Neural cell (in vitro differentiated cells): Measurements from ENCODE around the gene ERC2. TPM values are rescaled to one million over a fixed set of nuclear protein-coding genes. Genes with fewer than 3 reads are reported as not detected.

Source experiments
- H2AFZ ChIP-seq: fragments of 200-600, 300-800 bp; sonication (generic), shearing (Covaris generic); 2 replicates; pipeline ENCODE4 v1.6.0; 2014; ENCODE audit warnings: low read depth, mild to moderate bottlenecking, antibody characterized with exemption, low read length, moderate library complexity
- H3F3A ChIP-seq: fragments of 200-600 bp; shearing (Covaris generic); 2 replicates; pipeline ENCODE4 v1.6.1; 2016; ENCODE audit warnings: mild to moderate bottlenecking, moderate library complexity, mixed read lengths, antibody characterized with exemption, low read length; ENCODE audit not compliant: insufficient read depth, poor library complexity, severe bottlenecking
- H3K27ac ChIP-seq: fragments of 200-600, 300-800 bp; sonication (generic), shearing (Covaris generic); 2 replicates; pipeline ENCODE4 v1.5.1; 2014; ENCODE audit warnings: mild to moderate bottlenecking, low read length, moderate library complexity
- H3K27me3 ChIP-seq: fragments of 300-800, 200-600 bp; sonication (generic), shearing (Covaris generic); 2 replicates; pipeline ENCODE4 v1.6.0; 2014; ENCODE audit warnings: mild to moderate bottlenecking, low read depth, low read length, moderate library complexity; ENCODE audit not compliant: insufficient read depth
- H3K36me3 ChIP-seq: fragments of 300-800, 200-600 bp; sonication (generic), shearing (Covaris generic); 2 replicates; pipeline ENCODE4 v1.5.1; 2014; ENCODE audit warnings: mild to moderate bottlenecking, antibody characterized with exemption, low read length, moderate library complexity; ENCODE audit not compliant: insufficient read depth
- H3K4me2 ChIP-seq: fragments of 300-800, 200-600 bp; sonication (generic), shearing (Covaris generic); 2 replicates; pipeline ENCODE4 v1.6.0; 2014; ENCODE audit warnings: mild to moderate bottlenecking, low read length
- H3K4me3 ChIP-seq: fragments of 300-800, 200-600 bp; sonication (generic), shearing (Covaris generic); 2 replicates; pipeline ENCODE4 v1.5.1; 2014; ENCODE audit warnings: mild to moderate bottlenecking, low read length, moderate library complexity
- H3K79me2 ChIP-seq: fragments of 200-600 bp; shearing (Covaris generic); replicated peaks from 2 replicates; pipeline ENCODE4 v1.6.0; 2014; ENCODE audit warnings: mild to moderate bottlenecking, low read length, moderate library complexity; ENCODE audit not compliant: insufficient read depth
- H3K9ac ChIP-seq: fragments of 300-800, 200-600 bp; sonication (generic), shearing (Covaris generic); 2 replicates; pipeline ENCODE4 v1.6.1; 2016; ENCODE audit warnings: mild to moderate bottlenecking, low read length, mixed read lengths
- H3K9me2 ChIP-seq: fragments of 200-600 bp; shearing (Covaris generic); 2 replicates; pipeline ENCODE4 v1.6.1; 2016; ENCODE audit warnings: mild to moderate bottlenecking, low read length, mixed read lengths; ENCODE audit not compliant: insufficient read depth
- H3K9me3 ChIP-seq: fragments of 200-600, 300-800 bp; sonication (generic), shearing (Covaris generic); 2 replicates; pipeline ENCODE4 v1.6.1; 2016; ENCODE audit warnings: mild to moderate bottlenecking, mixed run types, low read length, moderate library complexity, mixed read lengths
- H4K20me1 ChIP-seq: fragments of 200-600 bp; shearing (Covaris generic); 2 replicates; pipeline ENCODE4 v1.6.1; 2016; ENCODE audit warnings: mild to moderate bottlenecking, mixed run types; ENCODE audit not compliant: insufficient read depth
- CTCF ChIP-seq: fragments of 450-650 bp; IDR thresholded peaks from 2 replicates; pipeline ENCODE4 v1.5.1; 2014; ENCODE audit warnings: antibody characterized with exemption, mild to moderate bottlenecking, moderate library complexity; ENCODE audit not compliant: poor library complexity, severe bottlenecking
- EP300 ChIP-seq: fragments of 450-650 bp; conservative IDR thresholded peaks from 2 replicates; pipeline ENCODE4 v1.6.1; 2014; ENCODE audit warnings: antibody characterized with exemption, mild to moderate bottlenecking, moderate library complexity; ENCODE audit not compliant: poor library complexity, severe bottlenecking
- EZH2 ChIP-seq: fragments of 200-600, 300-800 bp; shearing (Covaris generic), sonication (generic); IDR thresholded peaks from 2 replicates; pipeline ENCODE4 v1.6.1; 2014; ENCODE audit warnings: antibody characterized with exemption, low read length, borderline replicate concordance, mild to moderate bottlenecking; ENCODE audit not compliant: insufficient read depth, poor library complexity, severe bottlenecking
- MXI1 ChIP-seq: fragments of 450-650 bp; conservative IDR thresholded peaks from 2 replicates; pipeline ENCODE4 v1.6.1; 2014; ENCODE audit warnings: antibody characterized with exemption, mild to moderate bottlenecking; ENCODE audit not compliant: poor library complexity, severe bottlenecking
- POLR2AphosphoS5 ChIP-seq: IDR thresholded peaks from 2 replicates; pipeline ENCODE4 v1.6.1; 2012
- RAD21 ChIP-seq: fragments of 450-650 bp; conservative IDR thresholded peaks from 2 replicates; pipeline ENCODE4 v1.6.1; 2014; ENCODE audit warnings: antibody characterized with exemption, mild to moderate bottlenecking, moderate library complexity
- REST ChIP-seq: IDR thresholded peaks from 2 replicates; pipeline ENCODE4 v1.6.1; 2012; ENCODE audit warnings: borderline replicate concordance
- SMC3 ChIP-seq: fragments of 450-650 bp; conservative IDR thresholded peaks from 2 replicates; pipeline ENCODE4 v1.6.1; 2014; ENCODE audit warnings: antibody characterized with exemption, mild to moderate bottlenecking, moderate library complexity; ENCODE audit not compliant: poor library complexity
- TAF1 ChIP-seq: IDR thresholded peaks from 2 replicates; pipeline ENCODE4 v1.6.1; 2012; ENCODE audit warnings: low read depth
- polyA plus RNA-seq: library from polyadenylated mRNA; depleted of rRNA; stranded (reverse); fragments of >200 nt; gene quantifications from 2 replicates; pipeline ENCODE4 v1.2.3, GENCODE V29; 2014

Gene ERC2
- polyA plus RNA-seq, 1 donor from 2014 or later = 60.4 TPM

- Histone ChIP-seq H3K9ac (no peak overlapping the region), H3F3A (no peaks in the 10 kb centered on the region), H3K4me3 (no peak overlapping the region), H3K27ac (no peak overlapping the region), H3K9me2 (no peaks in the 10 kb centered on the region), H2AFZ (no peak overlapping the region), H4K20me1 (no peaks in the 10 kb centered on the region), H3K36me3 (peaks cover 5% of the 10 kb centered on the region), H3K9me3 (no peaks in the 10 kb centered on the region), H3K27me3 (no peaks in the 10 kb centered on the region), H3K79me2 (no peaks in the 10 kb centered on the region), H3K4me2 (no peak overlapping the region)
- TF ChIP-seq MXI1 (no peak), EZH2 (no peak), CTCF (no peak), TAF1 (no peak), REST (no peak), RAD21 (no peak), EP300 (no peak), POLR2AphosphoS5 (no peak), SMC3 (no peak)
Measured at GRCh38 chr3:56406826-56407515, 61.3 kb downstream of the ERC2 start.

- Histone ChIP-seq H3K36me3 (peaks cover 5% of the 10 kb centered on the region), H3K27ac (no peak overlapping the region), H3K27me3 (no peaks in the 10 kb centered on the region), H3K4me3 (no peak overlapping the region), H3K9ac (no peak overlapping the region), H2AFZ (no peak overlapping the region), H3K4me2 (no peak overlapping the region), H3K9me3 (no peaks in the 10 kb centered on the region), H4K20me1 (no peaks in the 10 kb centered on the region), H3K9me2 (no peaks in the 10 kb centered on the region), H3K79me2 (no peaks in the 10 kb centered on the region), H3F3A (no peaks in the 10 kb centered on the region)
- TF ChIP-seq MXI1 (no peak), RAD21 (no peak), TAF1 (no peak), REST (no peak), SMC3 (no peak), POLR2AphosphoS5 (no peak), EZH2 (no peak), CTCF (no peak), EP300 (no peak)
Measured at GRCh38 chr3:56404884-56405283, 63.4 kb downstream of the ERC2 start.
